ENCODE results near the gene BRD3. TPM values are rescaled to one million over a fixed set of nuclear protein-coding genes. Genes with fewer than 3 reads are reported as not detected.

The BRD3 gene
- total and polyA plus RNA-seq, 2 of the 8 experiments (the other 6 are each of a cell fraction or from before 2014, with no cell fraction given), result 31.0 to 82.7 TPM

GRCh38 chr9:134099123-134099761 is 31.4 kb upstream of the BRD3 start (continued):
- TF ChIP-seq POU5F1 (IDR thresholded peaks at IDR 0.05; ENCODE audit: low read depth, low read length) (no peak), PHF8 (conservative IDR thresholded peaks at IDR 0.05; ENCODE audit: low read depth, low read length) (no peak)
